Activated naive CD4-positive, alpha-beta T cell treated with anti-CD3 and anti-CD28 coated beads, Interleukin-2, amount 50 U/mL, for 16 hours (primary cell): ENCODE results near the gene IFT57.

Experiments used
- DNase-seq: peaks from one replicate; pipeline ENCODE4 v3.0.0-alpha.2; 2020

Gene IFT57

DNA sequence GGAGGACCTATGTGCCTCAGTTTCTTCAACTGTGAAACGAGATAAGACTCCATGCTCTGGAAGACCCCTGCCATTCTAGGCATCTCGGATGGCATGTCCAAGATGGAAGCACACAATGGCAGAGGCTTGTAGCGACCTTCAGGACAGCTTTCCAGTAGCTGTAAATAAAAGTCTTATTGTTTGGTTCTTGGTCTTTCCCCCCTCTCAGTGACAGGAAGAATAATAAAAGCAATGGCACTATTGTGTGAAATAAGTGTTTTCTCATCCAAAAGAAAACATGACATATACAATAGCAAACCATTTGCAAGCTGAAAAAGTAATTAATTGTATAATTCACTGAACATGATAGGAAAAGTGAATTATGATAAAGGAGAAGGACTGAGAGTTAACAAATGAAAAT lies 98.9 kb downstream of the IFT57 start:
- no peak for DNase-seq

- no peak for DNase-seq
These were observed 99.9 kb downstream of the IFT57 start for GRCh38 chr3:108122276-108122675.

- DNase-seq = no peak
These were observed 102.7 kb downstream of the IFT57 start for GRCh38 chr3:108119398-108120104.

DNA sequence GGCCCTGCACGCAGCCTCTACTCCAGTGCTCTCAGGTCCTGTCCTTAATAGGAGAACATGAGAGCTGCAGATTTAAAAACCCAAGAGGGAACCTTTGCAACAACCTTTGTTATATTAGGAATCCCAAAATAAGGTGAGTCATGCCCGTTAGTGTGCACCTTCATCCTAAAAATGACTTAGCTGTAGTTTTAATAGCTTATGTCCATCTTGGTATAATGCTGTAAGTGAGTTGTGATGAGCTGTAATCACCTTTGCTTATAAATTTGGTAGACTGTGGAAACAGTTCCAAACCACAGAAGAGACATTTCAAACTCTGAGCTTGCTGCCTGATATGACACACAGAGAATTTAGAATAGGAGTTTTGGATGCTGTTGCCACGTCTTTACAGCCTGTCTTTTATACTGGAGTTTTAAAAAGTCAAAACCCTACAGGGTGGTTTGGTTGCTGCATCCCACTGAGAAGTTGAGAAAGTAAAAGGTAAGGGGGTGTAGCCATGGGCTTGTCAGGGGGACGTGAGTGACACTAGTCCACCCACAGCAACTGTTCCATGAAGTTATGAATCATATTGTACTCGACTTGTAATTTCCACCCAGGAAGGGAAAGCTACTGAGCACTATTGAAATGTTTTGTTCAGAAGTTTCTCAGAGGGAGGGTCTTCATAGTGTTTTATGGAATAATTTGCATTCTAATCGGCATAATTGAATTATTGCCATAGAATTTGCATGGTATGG lies 104.0 kb downstream of the IFT57 start:
- DNase-seq = peak; percentile 35

DNA sequence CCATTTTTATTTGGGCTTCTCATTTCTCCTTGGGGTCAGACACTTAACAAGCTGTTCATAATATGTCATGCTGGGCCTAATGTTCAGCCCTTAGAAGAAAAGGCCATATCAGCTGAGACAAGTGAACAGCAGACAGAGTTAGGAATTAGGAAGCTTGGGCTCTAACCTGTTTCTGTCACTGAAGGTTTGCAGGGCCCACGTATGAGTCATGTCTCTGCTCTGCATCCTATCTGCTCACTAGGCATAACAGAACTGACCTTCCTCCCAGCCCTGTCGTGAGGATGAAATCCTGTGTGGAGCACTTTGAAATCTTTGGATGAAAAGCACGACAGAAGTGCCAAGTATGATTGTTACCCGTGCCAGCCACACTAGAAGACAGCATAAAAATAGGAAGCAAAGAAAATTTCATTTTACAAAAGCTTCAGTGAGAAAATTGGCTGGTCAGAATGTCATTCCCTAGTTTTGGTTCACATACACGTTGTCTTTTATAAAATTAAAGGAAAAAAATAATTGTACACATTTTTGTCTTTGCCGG lies 104.9 kb downstream of the IFT57 start:
- no peak for DNase-seq

DNA sequence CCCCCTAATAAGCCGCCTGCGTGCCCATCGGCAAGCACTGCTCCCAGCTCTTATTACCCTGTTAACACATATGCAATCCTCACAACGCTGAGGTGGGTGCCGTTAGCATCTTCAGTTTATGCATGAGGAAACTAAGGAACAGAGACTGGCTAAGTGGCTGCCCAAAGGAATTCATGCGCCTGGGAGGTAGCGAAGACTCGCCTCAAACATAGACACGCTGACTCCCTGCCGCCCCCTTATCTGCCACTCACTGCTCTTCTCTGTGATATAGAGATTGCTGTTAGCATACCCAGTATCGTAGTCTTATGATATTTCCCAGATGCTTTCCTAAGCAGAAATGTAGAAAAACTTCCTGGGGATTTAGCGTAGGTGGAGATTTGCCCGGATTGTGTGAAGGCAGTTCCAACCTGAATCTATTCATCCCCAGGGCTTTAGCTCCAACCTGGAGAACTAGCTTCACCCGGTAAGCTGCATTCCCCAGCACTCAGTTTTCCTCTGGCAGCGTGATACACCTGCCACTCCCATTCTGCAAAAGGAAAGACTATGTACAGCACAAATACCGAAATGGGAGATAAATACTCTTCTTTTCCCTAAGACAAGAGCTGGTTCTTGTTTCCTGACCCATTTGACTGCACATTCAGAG lies 107.7 kb downstream of the IFT57 start:
- no peak for DNase-seq

DNA sequence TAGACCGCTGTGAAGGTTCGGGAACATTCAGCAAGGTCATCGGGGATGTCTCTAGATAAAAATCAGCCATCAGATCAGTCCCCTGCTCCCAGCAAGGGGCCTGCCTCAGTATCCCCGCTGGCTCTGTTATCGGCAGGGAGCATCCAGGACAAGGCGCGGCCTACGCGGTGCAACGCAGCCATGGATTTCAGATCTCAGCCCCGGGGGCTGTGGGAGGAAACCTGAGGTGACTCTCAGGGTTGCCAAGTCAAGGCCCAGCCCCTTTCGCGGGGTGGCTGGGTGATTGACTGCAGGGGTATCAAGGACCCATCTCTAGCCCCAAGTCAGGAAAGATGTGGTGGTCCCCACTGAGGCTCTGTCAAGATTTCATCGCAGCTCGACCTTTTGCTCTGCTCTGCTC lies 108.2 kb downstream of the IFT57 start:
- no peak for DNase-seq

DNA sequence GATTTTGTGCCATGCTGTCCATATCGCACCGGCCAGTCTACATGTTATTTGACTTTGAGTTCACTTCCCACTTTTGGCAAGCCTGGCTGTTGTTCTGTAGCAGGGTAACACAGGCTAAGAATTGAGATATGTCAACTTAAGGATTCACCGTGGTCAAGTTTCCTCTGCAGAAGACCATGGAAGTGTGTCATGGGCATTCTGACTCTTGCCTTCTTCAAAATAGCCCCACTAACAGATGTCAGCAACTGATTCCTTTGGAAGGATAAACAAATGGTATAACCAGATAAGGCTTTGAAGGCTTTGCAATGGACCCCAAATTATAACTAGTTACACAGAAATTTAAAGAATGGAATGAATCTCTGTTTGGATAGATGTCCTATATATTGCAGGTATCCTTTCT lies 111.3 kb downstream of the IFT57 start:
- no peak for DNase-seq
